Prostate gland (tissue), 2 donors: ENCODE results near the gene BNC2. TPM values are rescaled to one million over a fixed set of nuclear protein-coding genes. Genes with fewer than 3 reads are reported as not detected.

Source experiments
- DNase-seq: peaks from one replicate; pipeline ENCODE4 v3.0.0-alpha.2; 2019; ENCODE audit warnings: low spot score
- H3K27ac ChIP-seq, 2 donors: fragments of 200-600 bp; sonication (generic); 2 replicates each; pipeline ENCODE4 v1.5.1; 2017 to 2019
- H3K27me3 ChIP-seq: fragments of 200-600 bp; sonication (generic); replicated peaks from 2 replicates; pipeline ENCODE4 v1.5.1; 2019; ENCODE audit not compliant: insufficient read depth
- H3K36me3 ChIP-seq, 2 donors: fragments of 200-600 bp; sonication (generic); 1 replicate in 1 of 2; 2 replicates in 1 of 2; pipeline versions ENCODE4 v1.5.1 to v1.8.1; 2017 to 2019
- H3K4me1 ChIP-seq: fragments of 200-600 bp; sonication (generic); replicated peaks from 2 replicates; pipeline ENCODE4 v1.5.1; 2019
- H3K4me3 ChIP-seq, 2 donors: fragments of 200-600 bp; sonication (generic); 2 replicates each; pipeline ENCODE4 v1.5.1; 2017 to 2019
- H3K9me3 ChIP-seq: fragments of 200-600 bp; sonication (generic); 2 replicates; pipeline ENCODE4 v1.5.1; 2017
- POLR2A ChIP-seq: fragments of 450-650 bp; IDR thresholded peaks from one replicate; pipeline ENCODE4 v1.6.1; 2016; ENCODE audit warnings: antibody characterized with exemption, mild to moderate bottlenecking
- POLR2AphosphoS5 ChIP-seq: sonication (generic); formaldehyde crosslinking; IDR thresholded peaks from one replicate; pipeline ENCODE4 v1.6.1; 2017; ENCODE audit warnings: antibody characterized with exemption
- WGBS: methylation state at CpG from one replicate; pipeline ENCODE4 v1.1.5; 2018; 5-methylcytosine and 5-hydroxymethylcytosine counted together
- intact Hi-C: fragments of 100-400 bp; cut with DNase I; formaldehyde crosslinking; loops from one replicate; pipeline ENCODE4 v1.14.2; 2022
- total RNA-seq, 2 donors: library from RNA; depleted of rRNA; stranded (reverse); fragments of >200 nt; gene quantifications; one replicate each; pipeline ENCODE4 v1.1.0, GENCODE V29; 2016
- TF ChIP-seq, protein P1 (sequence below), 4 experiments: fragments of 200-600 bp in 2 of 4; fragments of 450-650 bp in 2 of 4; sonication (generic) in 2 of 4; IDR thresholded peaks; 1 replicate in 3 of 4; 2 replicates in 1 of 4; pipeline ENCODE4 v1.5.1; 2016 to 2019; ENCODE audit warnings: antibody characterized with exemption in 4 of 4, mild to moderate bottlenecking in 2 of 4, moderate library complexity in 2 of 4

BNC2 gene
- total RNA-seq, 2 donors from 2014 or later = 4.9 to 37.2 TPM

GRCh38 chr9:16579872-16580432 lies 290.5 kb downstream of the BNC2 start:
- intact Hi-C loops = no loop called here
- no peak for TF ChIP-seq POLR2A
- TF ChIP-seq, protein P1, sequence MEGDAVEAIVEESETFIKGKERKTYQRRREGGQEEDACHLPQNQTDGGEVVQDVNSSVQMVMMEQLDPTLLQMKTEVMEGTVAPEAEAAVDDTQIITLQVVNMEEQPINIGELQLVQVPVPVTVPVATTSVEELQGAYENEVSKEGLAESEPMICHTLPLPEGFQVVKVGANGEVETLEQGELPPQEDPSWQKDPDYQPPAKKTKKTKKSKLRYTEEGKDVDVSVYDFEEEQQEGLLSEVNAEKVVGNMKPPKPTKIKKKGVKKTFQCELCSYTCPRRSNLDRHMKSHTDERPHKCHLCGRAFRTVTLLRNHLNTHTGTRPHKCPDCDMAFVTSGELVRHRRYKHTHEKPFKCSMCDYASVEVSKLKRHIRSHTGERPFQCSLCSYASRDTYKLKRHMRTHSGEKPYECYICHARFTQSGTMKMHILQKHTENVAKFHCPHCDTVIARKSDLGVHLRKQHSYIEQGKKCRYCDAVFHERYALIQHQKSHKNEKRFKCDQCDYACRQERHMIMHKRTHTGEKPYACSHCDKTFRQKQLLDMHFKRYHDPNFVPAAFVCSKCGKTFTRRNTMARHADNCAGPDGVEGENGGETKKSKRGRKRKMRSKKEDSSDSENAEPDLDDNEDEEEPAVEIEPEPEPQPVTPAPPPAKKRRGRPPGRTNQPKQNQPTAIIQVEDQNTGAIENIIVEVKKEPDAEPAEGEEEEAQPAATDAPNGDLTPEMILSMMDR (IDR thresholded peaks at IDR 0.05) = no peak
- no peak for TF ChIP-seq POLR2AphosphoS5
- Histone ChIP-seq H3K4me3 (no peak overlapping the region), H3K9me3 (no peaks in the 10 kb centered on the region), H3K27ac (no peak overlapping the region), H3K27me3 (no peaks in the 10 kb centered on the region), H3K36me3 (no peaks in the 10 kb centered on the region), H3K4me1 (no peaks in the 10 kb centered on the region)
- 85% methylated on average over 2 of the region's 2 CpGs for WGBS
- DNase-seq = no peak

DNA sequence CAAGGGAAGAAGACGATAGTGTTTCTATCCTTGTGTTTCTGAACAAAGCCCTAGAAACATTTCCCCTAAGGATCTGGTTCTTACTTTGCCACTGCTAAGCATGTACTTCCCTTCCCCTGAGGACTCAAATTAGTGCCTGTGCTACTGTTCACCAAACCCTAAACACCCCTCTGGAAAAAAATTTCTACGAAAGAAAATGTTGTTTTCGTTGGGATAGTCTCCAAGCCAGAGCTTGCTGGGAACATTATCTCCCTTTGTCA lies 294.6 kb downstream of the BNC2 start:
- intact Hi-C loops = no loop called here
- TF ChIP-seq, protein P1 (IDR thresholded peaks at IDR 0.05) = no peak
- TF ChIP-seq POLR2AphosphoS5 = no peak
- TF ChIP-seq POLR2A = no peak
- Histone ChIP-seq H3K27me3 (no peaks in the 10 kb centered on the region), H3K27ac (no peak overlapping the region), H3K36me3 (no peaks in the 10 kb centered on the region), H3K4me3 (no peak overlapping the region), H3K4me1 (no peaks in the 10 kb centered on the region), H3K9me3 (no peaks in the 10 kb centered on the region)
- DNase-seq = no peak
- 53% methylated on average over 3 of the region's 3 CpGs for WGBS

GRCh38 chr9:16575142-16575985 lies 295.1 kb downstream of the BNC2 start:
- no peaks in the 10 kb centered on the region for H3K36me3 ChIP-seq
- DNase-seq = no peak
- WGBS = 52% methylated on average over 11 of the region's 11 CpGs
- intact Hi-C loops = no loop called here
- H3K27ac ChIP-seq = no peak overlapping the region
- no peaks in the 10 kb centered on the region for H3K4me1 ChIP-seq
- no peak overlapping the region for H3K4me3 ChIP-seq
- H3K9me3 ChIP-seq = no peaks in the 10 kb centered on the region
- TF ChIP-seq POLR2A (no peak), POLR2AphosphoS5 (no peak)
- TF ChIP-seq, protein P1 (IDR thresholded peaks at IDR 0.05) = no peak
- no peaks in the 10 kb centered on the region for H3K27me3 ChIP-seq

GRCh38 chr9:16572005-16572734 lies 298.3 kb downstream of the BNC2 start:
- 41% methylated on average over 5 of the region's 5 CpGs for WGBS
- DNase-seq = no peak
- no peak overlapping the region for H3K27ac ChIP-seq
- H3K4me1 ChIP-seq = no peaks in the 10 kb centered on the region
- TF ChIP-seq POLR2A (no peak), POLR2AphosphoS5 (no peak)
- H3K9me3 ChIP-seq = no peaks in the 10 kb centered on the region
- no peak overlapping the region for H3K4me3 ChIP-seq
- H3K36me3 ChIP-seq = no peaks in the 10 kb centered on the region
- H3K27me3 ChIP-seq = no peaks in the 10 kb centered on the region
- intact Hi-C loops = no loop called here

- TF ChIP-seq POLR2A (no peak), POLR2AphosphoS5 (no peak)
- TF ChIP-seq, protein P1 (IDR thresholded peaks at IDR 0.05) = no peak
- no peaks in the 10 kb centered on the region for H3K36me3 ChIP-seq
- no peak for DNase-seq
- no peak overlapping the region for H3K4me3 ChIP-seq
- H3K9me3 ChIP-seq = no peaks in the 10 kb centered on the region
- no peaks in the 10 kb centered on the region for H3K27me3 ChIP-seq
- H3K4me1 ChIP-seq = no peaks in the 10 kb centered on the region
- no peak overlapping the region for H3K27ac ChIP-seq
- intact Hi-C loops = no loop called here
- 13% methylated on average over 7 of the region's 7 CpGs for WGBS
These were observed 299.2 kb downstream of the BNC2 start for GRCh38 chr9:16571127-16571802.
